Measurements from ENCODE around the gene HOXD10.

- no peak for TF ChIP-seq CTCF (conservative IDR thresholded peaks at IDR 0.05)
- TF ChIP-seq ZFX (IDR thresholded peaks at IDR 0.05): no peak
Measured at GRCh38 chr2:176100547-176101140, 15.9 kb upstream of the HOXD10 start.
